Sigmoid colon (tissue), 7 donors: ENCODE data around the gene WDR4. TPM values are rescaled to one million over a fixed set of nuclear protein-coding genes. Genes with fewer than 3 reads are reported as not detected.

ENCODE experiments used
- DNase-seq: peaks from one replicate; pipeline ENCODE4 v3.0.0-alpha.2; 2019
- H3K27ac ChIP-seq, 4 donors: fragments of 200-600 bp; sonication (generic); one replicate each; pipeline ENCODE4 v1.5.1; 2016 to 2019; ENCODE audit warnings: mild to moderate bottlenecking in 1 of 4
- H3K27me3 ChIP-seq, 3 donors: fragments of 200-600 bp; sonication (generic); one replicate each; pipeline ENCODE4 v1.5.1; 2019; ENCODE audit warnings: mild to moderate bottlenecking in 1 of 3
- H3K36me3 ChIP-seq, 4 donors: fragments of 200-600 bp; sonication (generic); one replicate each; pipeline ENCODE4 v1.5.1; 2016 to 2019
- H3K4me1 ChIP-seq, 4 donors: fragments of 200-600 bp; sonication (generic); one replicate each; pipeline ENCODE4 v1.5.1; 2017 to 2019
- H3K4me3 ChIP-seq, 4 donors: fragments of 200-600 bp; sonication (generic); one replicate each; pipeline ENCODE4 v1.5.1; 2017 to 2019; ENCODE audit warnings: mild to moderate bottlenecking in 2 of 4, moderate library complexity in 1 of 4
- H3K9me3 ChIP-seq, 4 donors: fragments of 200-600 bp in 3 of 4; sonication (generic) in 3 of 4; one replicate each; pipeline versions ENCODE4 v1.5.1 to v1.6.1; 2013 to 2019
- CTCF ChIP-seq, 4 experiments: fragments of 450-650 bp in 3 of 4; fragments of 200-600 bp in 1 of 4; IDR thresholded peaks; one replicate each; pipeline ENCODE4 v1.5.1; 2016 to 2019; ENCODE audit warnings: antibody characterized with exemption in 4 of 4, mild to moderate bottlenecking in 3 of 4, moderate library complexity in 2 of 4
- EP300 ChIP-seq, 4 donors: sonication (generic); formaldehyde crosslinking; IDR thresholded peaks; one replicate each; pipeline ENCODE4 v1.6.1; 2017; ENCODE audit warnings: antibody characterized with exemption in 4 of 4
- POLR2A ChIP-seq, 2 donors: fragments of 450-650 bp; IDR thresholded peaks; one replicate each; pipeline ENCODE4 v1.6.1; 2016; ENCODE audit warnings: antibody characterized with exemption in 2 of 2, mild to moderate bottlenecking in 2 of 2, moderate library complexity in 2 of 2
- POLR2AphosphoS5 ChIP-seq, 4 donors: sonication (generic); formaldehyde crosslinking; IDR thresholded peaks; one replicate each; pipeline ENCODE4 v1.6.1; 2017; ENCODE audit warnings: antibody characterized with exemption in 4 of 4
- WGBS, 2 donors: extraction: QIAGEN DNeasy Blood & Tissue Kit; methylation state at CpG; one replicate each; pipeline ENCODE4 v1.1.7; 2013; 5-methylcytosine and 5-hydroxymethylcytosine counted together
- intact Hi-C: fragments of 100-400 bp; cut with DNase I; formaldehyde crosslinking; loops from one replicate; pipeline ENCODE4 v1.15.1; 2023
- polyA plus RNA-seq, 3 donors: library from polyadenylated mRNA; stranded (reverse); fragments of 200-250 nt; gene quantifications; one replicate each; pipeline ENCODE4 v1.2.3, GENCODE V29; 2013
- total RNA-seq, 4 donors: library from RNA; depleted of rRNA; stranded (reverse); fragments of >200 nt; gene quantifications; one replicate each; pipeline ENCODE4 v1.1.0, GENCODE V29; 2016
- donor health status: healthy with polysubstance abuse.
- donor health status: Bipolar disorder and iron deficiency.
- donor health status: healthy.

WDR4 gene
- total and polyA plus RNA-seq, 7 donors = 2.8 to 23.5 (median 4.2) TPM

- 90 to 92% methylated on average over 19 of the region's 19 CpGs for WGBS, 2 donors
- Histone ChIP-seq H3K36me3 (peaks cover 12 to 98% (median 68%) of the 10 kb centered on the region in 4 donors), H3K27me3 (no peaks in the 10 kb centered on the region), H3K4me3 (no peak overlapping the region), H3K4me1 (no peaks in the 10 kb centered on the region), H3K9me3 (no peaks in the 10 kb centered on the region), H3K27ac (no peak overlapping the region)
- intact Hi-C loops = no loop called here
- DNase-seq = no peak
- TF ChIP-seq POLR2AphosphoS5 (IDR thresholded peaks at IDR 0.05) (no peak), EP300 (IDR thresholded peaks at IDR 0.05) (no peak), CTCF (IDR thresholded peaks at IDR 0.05) (no peak), POLR2A (IDR thresholded peaks at IDR 0.05) (no peak)
Measured at GRCh38 chr21:42855171-42855936, 24.0 kb downstream of the WDR4 start.

- DNase-seq = no peak
- Histone ChIP-seq H3K4me1 (no peaks in the 10 kb centered on the region), H3K36me3 (peaks cover 12 to 98% (median 67%) of the 10 kb centered on the region in 4 donors), H3K27me3 (no peaks in the 10 kb centered on the region), H3K27ac (no peak overlapping the region), H3K9me3 (no peaks in the 10 kb centered on the region), H3K4me3 (no peak overlapping the region)
- intact Hi-C loops = no loop called here
- no peak for TF ChIP-seq EP300 (IDR thresholded peaks at IDR 0.05)
- TF ChIP-seq POLR2AphosphoS5 (IDR thresholded peaks at IDR 0.05) = no peak
- TF ChIP-seq CTCF (IDR thresholded peaks at IDR 0.05) = no peak
- no peak for TF ChIP-seq POLR2A (IDR thresholded peaks at IDR 0.05)
- 95 to 96% methylated on average over 28 of the region's 28 CpGs for WGBS, 2 donors
Measured at GRCh38 chr21:42854246-42855010, 24.9 kb downstream of the WDR4 start.

GRCh38 chr21:42853621-42854020, 25.7 kb downstream of the WDR4 start:
- Histone ChIP-seq H3K4me3 (no peak overlapping the region), H3K27ac (no peak overlapping the region), H3K27me3 (no peaks in the 10 kb centered on the region), H3K36me3 (peaks cover 12 to 95% (median 62%) of the 10 kb centered on the region in 4 donors), H3K9me3 (no peaks in the 10 kb centered on the region), H3K4me1 (no peaks in the 10 kb centered on the region)
- WGBS, 2 donors = 94 to 97% methylated on average over 20 of the region's 20 CpGs
- DNase-seq = no peak
- intact Hi-C loops = no loop called here
- TF ChIP-seq EP300 (IDR thresholded peaks at IDR 0.05) = no peak
- no peak for TF ChIP-seq CTCF (IDR thresholded peaks at IDR 0.05)
- no peak for TF ChIP-seq POLR2A (IDR thresholded peaks at IDR 0.05)
- no peak for TF ChIP-seq POLR2AphosphoS5 (IDR thresholded peaks at IDR 0.05)

- intact Hi-C loops = no loop called here
Measured at GRCh38 chr21:42852925-42853570, 26.3 kb downstream of the WDR4 start.

More at GRCh38 chr21:42852925-42853570, 26.3 kb downstream of the WDR4 start:
- H3K36me3 ChIP-seq = peaks cover 12 to 91% (median 59%) of the 10 kb centered on the region in 4 donors
- no peak overlapping the region for H3K27ac ChIP-seq
- 96 to 97% methylated on average over 20 of the region's 20 CpGs for WGBS, 2 donors
- no peak for DNase-seq
- no peaks in the 10 kb centered on the region for H3K9me3 ChIP-seq
- no peaks in the 10 kb centered on the region for H3K27me3 ChIP-seq
- H3K4me1 ChIP-seq = no peaks in the 10 kb centered on the region
- TF ChIP-seq POLR2AphosphoS5 (IDR thresholded peaks at IDR 0.05) (no peak), POLR2A (IDR thresholded peaks at IDR 0.05) (no peak), EP300 (IDR thresholded peaks at IDR 0.05) (no peak), CTCF (IDR thresholded peaks at IDR 0.05) (no peak)
- H3K4me3 ChIP-seq = no peak overlapping the region
